Activated B cell treated with CpG ODN at 0.5 μM for 24 hours (primary cell): Measurements from ENCODE around the gene MTREX. TPM values are rescaled to one million over a fixed set of nuclear protein-coding genes. Genes with fewer than 3 reads are reported as not detected.

Source experiments
- ATAC-seq: fragments of 200-7000 bp; cut with Tn5 transposase; one replicate; pipeline ENCODE4 v1.10.0; 2021; ENCODE audit warnings: low read depth, mild to moderate bottlenecking, moderate library complexity
- CTCF ChIA-PET: fragments of 350-600 bp; sonication (Branson Sonifier 250); formaldehyde crosslinking; loops from one replicate; lab custom pipeline; 2021; ENCODE audit warnings: antibody characterized with exemption; lab: Charles Lee
- POLR2A ChIA-PET: fragments of 350-600 bp; sonication (Branson Sonifier 250); formaldehyde crosslinking; loops from one replicate; lab custom pipeline; 2021; ENCODE audit warnings: antibody characterized with exemption; lab: Charles Lee
- DNase-seq: peaks from one replicate; pipeline ENCODE4 v3.0.0; 2022
- H3K27ac Mint-ChIP-seq: one replicate; pipeline ENCODE4 v1.8.0; 2020; ENCODE audit warnings: mixed read lengths
- H3K27me3 Mint-ChIP-seq: one replicate; pipeline ENCODE4 v1.8.0; 2021; ENCODE audit warnings: mixed read lengths
- H3K36me3 Mint-ChIP-seq: one replicate; pipeline ENCODE4 v1.8.0; 2021; ENCODE audit warnings: low read depth, mixed read lengths
- H3K4me1 Mint-ChIP-seq: one replicate; pipeline ENCODE4 v1.8.0; 2021; ENCODE audit warnings: mixed read lengths
- H3K4me3 Mint-ChIP-seq: one replicate; pipeline ENCODE4 v1.8.0; 2020; ENCODE audit warnings: mild to moderate bottlenecking, mixed read lengths
- H3K9me3 Mint-ChIP-seq: one replicate; pipeline ENCODE4 v1.8.0; 2020; ENCODE audit warnings: mixed read lengths
- CTCF ChIP-seq: fragments of 200-600 bp; IDR thresholded peaks from one replicate; pipeline ENCODE4 v1.8.0; 2022; ENCODE audit warnings: antibody characterized with exemption, mild to moderate bottlenecking
- intact Hi-C: fragments of 100-400 bp; cut with micrococcal nuclease; formaldehyde crosslinking; loops from one replicate; pipeline ENCODE4 v1.15.1; 2024
- total RNA-seq: library from RNA; stranded (reverse); gene quantifications from 2 replicates; pipeline ENCODE4 v1.2.3, GENCODE V29; 2022

The MTREX gene
- total RNA-seq, 1 donor from 2014 or later = 106 TPM

GRCh38 chr5:55459572-55459971 is 151.8 kb downstream of the MTREX start:
- no peak for TF ChIP-seq CTCF

GRCh38 chr5:55463613-55464012 is 155.8 kb downstream of the MTREX start:
- ChIA-PET CTCF (no interaction called here), POLR2A (no interaction called here)
- intact Hi-C loops = no loop called here
- ATAC-seq = no peak
- no peaks in the 10 kb centered on the region for H3K9me3 Mint-ChIP-seq
- H3K36me3 Mint-ChIP-seq = peaks cover 21% of the 10 kb centered on the region
- no peaks in the 10 kb centered on the region for H3K4me1 Mint-ChIP-seq
- no peak for DNase-seq
- H3K27ac Mint-ChIP-seq = no peak overlapping the region
- H3K27me3 Mint-ChIP-seq = no peaks in the 10 kb centered on the region
- H3K4me3 Mint-ChIP-seq = no peak overlapping the region
- no peak for TF ChIP-seq CTCF

More at GRCh38 chr5:55459572-55459971, 151.8 kb downstream of the MTREX start:
- ChIA-PET CTCF (no interaction called here), POLR2A (no interaction called here)
- Mint-ChIP-seq H3K36me3 (peaks cover 4% of the 10 kb centered on the region), H3K27me3 (no peaks in the 10 kb centered on the region), H3K27ac (no peak overlapping the region), H3K4me1 (no peaks in the 10 kb centered on the region), H3K4me3 (no peak overlapping the region), H3K9me3 (no peaks in the 10 kb centered on the region)
- intact Hi-C loops = no loop called here
- ATAC-seq (no peak), DNase-seq (no peak)

DNA sequence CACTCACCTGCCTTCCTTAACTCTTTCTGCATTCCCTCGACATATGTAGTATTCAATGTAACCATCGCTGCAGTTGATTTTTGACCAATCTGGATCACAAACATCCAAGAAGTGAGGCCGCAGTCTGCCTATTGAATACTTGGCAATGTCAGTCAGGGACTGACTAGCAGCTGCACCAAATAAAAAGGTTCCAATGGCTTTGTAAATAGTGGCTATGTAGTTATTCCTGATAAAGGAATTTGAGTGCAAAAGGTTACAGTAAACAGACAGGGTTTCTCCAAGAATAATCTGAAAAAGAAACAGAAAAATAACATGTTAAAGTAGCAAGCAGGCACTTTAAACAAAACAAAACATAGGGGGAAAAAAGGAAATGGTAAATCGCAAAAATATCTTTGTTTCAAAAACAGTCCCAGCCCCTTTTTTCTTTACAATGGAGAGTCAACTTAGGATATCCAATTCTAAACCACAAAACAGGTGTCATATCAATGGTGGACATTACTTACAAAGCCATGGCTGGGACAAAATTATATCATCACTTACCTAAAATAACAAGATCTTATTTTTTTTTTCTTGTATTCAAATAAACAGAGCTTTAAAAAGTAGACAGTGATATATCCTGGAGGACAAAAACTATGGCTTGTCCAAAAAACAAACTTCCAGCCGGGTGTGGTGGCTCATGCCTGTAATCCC is 160.2 kb downstream of the MTREX start:
- DNase-seq (no peak), ATAC-seq (no peak)
- H3K36me3 Mint-ChIP-seq = peaks cover 20% of the 10 kb centered on the region
- CTCF ChIA-PET = no interaction called here
- POLR2A ChIA-PET = no interaction called here
- H3K9me3 Mint-ChIP-seq = no peaks in the 10 kb centered on the region
- no peak overlapping the region for H3K27ac Mint-ChIP-seq
- no peaks in the 10 kb centered on the region for H3K27me3 Mint-ChIP-seq
- TF ChIP-seq CTCF = no peak
- intact Hi-C loops = no loop called here
- H3K4me1 Mint-ChIP-seq = no peaks in the 10 kb centered on the region
- H3K4me3 Mint-ChIP-seq = no peak overlapping the region

GRCh38 chr5:55469839-55470238 is 162.1 kb downstream of the MTREX start:
- Mint-ChIP-seq H3K27me3 (no peaks in the 10 kb centered on the region), H3K4me3 (no peak overlapping the region), H3K4me1 (no peaks in the 10 kb centered on the region), H3K36me3 (peaks cover 14% of the 10 kb centered on the region), H3K9me3 (no peaks in the 10 kb centered on the region), H3K27ac (no peak overlapping the region)
- CTCF ChIA-PET = no interaction called here
- intact Hi-C loops = no loop called here
- POLR2A ChIA-PET = no interaction called here
- no peak for TF ChIP-seq CTCF
- ATAC-seq (no peak), DNase-seq (no peak)

GRCh38 chr5:55470282-55470681 is 162.5 kb downstream of the MTREX start:
- no peak overlapping the region for H3K27ac Mint-ChIP-seq
- no peaks in the 10 kb centered on the region for H3K9me3 Mint-ChIP-seq
- no peak for TF ChIP-seq CTCF
- H3K27me3 Mint-ChIP-seq = no peaks in the 10 kb centered on the region
- CTCF ChIA-PET = interaction anchor here (0.5 to 0.8 kb wide), 2 partner anchors 8 to 14 kb away, joined by 3 to 4 read pairs; no protein-coding TSS in a partner anchor
- POLR2A ChIA-PET = no interaction called here
- no peak overlapping the region for H3K4me3 Mint-ChIP-seq
- H3K36me3 Mint-ChIP-seq = peaks cover 14% of the 10 kb centered on the region
- ATAC-seq = no peak
- DNase-seq = no peak
- intact Hi-C loops = no loop called here
- H3K4me1 Mint-ChIP-seq = no peaks in the 10 kb centered on the region
